Endothelial cell of umbilical vein (primary cell): Measurements from ENCODE around the gene DRC7. TPM values are rescaled to one million over a fixed set of nuclear protein-coding genes. Genes with fewer than 3 reads are reported as not detected.

Source experiments
- BruUV-seq: library from RNA; stranded (reverse); fragments of 400-500 nt; replicated peaks from 2 replicates; lab custom pipeline; 2021; lab: Mats Ljungman, UMichigan
- CTCF ChIA-PET: fragments of 300-600, 350-600 bp; sonication (Branson Sonifier 250); formaldehyde crosslinking; loops from one replicate; lab custom pipeline; 2021; ENCODE audit warnings: antibody characterized with exemption, inconsistent platforms; lab: Charles Lee
- POLR2A ChIA-PET: fragments of 300-600, 350-600 bp; sonication (Branson Sonifier 250); formaldehyde crosslinking; loops from one replicate; lab custom pipeline; 2021; ENCODE audit warnings: antibody characterized with exemption, inconsistent platforms; lab: Charles Lee
- DNase-seq: peaks from one replicate; pipeline ENCODE4 v3.0.0-alpha.2; 2011; ENCODE audit warnings: low read depth, low spot score
- FAIRE-seq: peaks from 2 replicates; lab custom pipeline; 2011; peaks lifted over from hg19 to GRCh38; lab: Jason Lieb, UNC
- H2AFZ ChIP-seq: 2 replicates; pipeline ENCODE4 v1.6.0; 2012; ENCODE audit warnings: low read depth, low read length, control low read depth, inconsistent platforms
- H3K27ac ChIP-seq: 2 replicates; pipeline ENCODE4 v1.5.1; 2011; ENCODE audit warnings: low read depth, mild to moderate bottlenecking, control low read depth, low read length, moderate library complexity; ENCODE audit not compliant: insufficient read depth
- H3K27me3 ChIP-seq, 2 experiments: 2 replicates each; pipeline versions ENCODE4 v1.6.0 to v1.6.1; 2011; ENCODE audit warnings: low read length in 2 of 2, mixed read lengths in 1 of 2; ENCODE audit not compliant: control insufficient read depth in 2 of 2, insufficient read depth in 2 of 2
- H3K36me3 ChIP-seq, 2 experiments: 2 replicates in 1 of 2; 3 replicates in 1 of 2; pipeline ENCODE4 v1.5.1; 2011; ENCODE audit warnings: low read length in 2 of 2, mild to moderate bottlenecking in 1 of 2, moderate library complexity in 1 of 2; ENCODE audit not compliant: control insufficient read depth in 2 of 2, insufficient read depth in 2 of 2; ENCODE audit errors: extremely low read depth in 1 of 2
- H3K4me1 ChIP-seq: 3 replicates; pipeline ENCODE4 v1.5.1; 2011; ENCODE audit warnings: mild to moderate bottlenecking, low read length; ENCODE audit not compliant: control insufficient read depth, insufficient read depth; ENCODE audit errors: extremely low read depth
- H3K4me2 ChIP-seq: 2 replicates; pipeline ENCODE4 v1.6.1; 2011; ENCODE audit warnings: low read length, control low read depth, mixed read lengths; ENCODE audit not compliant: insufficient read depth
- H3K4me3 ChIP-seq, 3 experiments: fragments of 200-600 bp in 1 of 3; sonication (generic), shearing (Covaris generic) in 1 of 3; replicated peaks in 1 of 3; 2 replicates each; pipeline ENCODE4 v1.5.1; 2011 to 2016; ENCODE audit warnings: control low read depth in 3 of 3, low read length in 3 of 3, mild to moderate bottlenecking in 2 of 3, inconsistent platforms in 1 of 3, low read depth in 1 of 3, moderate library complexity in 1 of 3; ENCODE audit not compliant: insufficient read depth in 1 of 3
- H3K79me2 ChIP-seq: 2 replicates; pipeline ENCODE4 v1.6.0; 2012; ENCODE audit warnings: low read length, inconsistent platforms; ENCODE audit not compliant: control insufficient read depth, insufficient read depth
- H3K9ac ChIP-seq: replicated peaks from 2 replicates; pipeline ENCODE3; 2011; ENCODE audit warnings: low read length, control low read depth; ENCODE audit not compliant: insufficient read depth; ENCODE audit errors: extremely low read depth
- H3K9me1 ChIP-seq: replicated peaks from 3 replicates; pipeline ENCODE4 v1.6.0; 2011; ENCODE audit warnings: mild to moderate bottlenecking, low read length; ENCODE audit not compliant: control insufficient read depth, insufficient read depth; ENCODE audit errors: extremely low read depth
- H3K9me3 ChIP-seq: replicated peaks from 2 replicates; pipeline ENCODE4 v1.5.1; 2012; ENCODE audit warnings: low read length, inconsistent platforms; ENCODE audit not compliant: control insufficient read depth, insufficient read depth
- H4K20me1 ChIP-seq: replicated peaks from 2 replicates; pipeline ENCODE3; 2011; ENCODE audit warnings: mild to moderate bottlenecking, low read length; ENCODE audit not compliant: control insufficient read depth, insufficient read depth; ENCODE audit errors: extremely low read depth
- CTCF ChIP-seq, 2 donors: IDR thresholded peaks; 1 replicate in 1 of 2; 2 replicates in 1 of 2; pipeline ENCODE4 v1.5.1; 2011; ENCODE audit warnings: low read length in 2 of 2, mild to moderate bottlenecking in 2 of 2, moderate library complexity in 2 of 2, control low read depth in 1 of 2, inconsistent platforms in 1 of 2, low read depth in 1 of 2; ENCODE audit not compliant: insufficient read depth in 1 of 2; ENCODE audit errors: extremely low read depth in 1 of 2
- FOS ChIP-seq: IDR thresholded peaks from 2 replicates; pipeline ENCODE4 v1.6.1; 2011; ENCODE audit warnings: mild to moderate bottlenecking, low read length, moderate library complexity, borderline replicate concordance; ENCODE audit not compliant: insufficient read depth
- GATA2 ChIP-seq: IDR thresholded peaks from 2 replicates; pipeline ENCODE4 v1.7.0; 2011; ENCODE audit warnings: low read depth, mild to moderate bottlenecking, moderate library complexity, mixed read lengths, low read length; ENCODE audit not compliant: insufficient read length, insufficient read depth
- MAX ChIP-seq: IDR thresholded peaks from 2 replicates; pipeline ENCODE4 v1.6.1; 2011; ENCODE audit not compliant: insufficient read depth, insufficient read length
- MYC ChIP-seq: IDR thresholded peaks from one replicate; pipeline ENCODE4 v1.6.1; 2011; ENCODE audit warnings: mild to moderate bottlenecking, low read depth, low read length
- POLR2A ChIP-seq: IDR thresholded peaks from 2 replicates; pipeline ENCODE4 v1.6.1; 2012; ENCODE audit warnings: low read depth, mild to moderate bottlenecking, control low read depth, low read length
- POLR2AphosphoS5 ChIP-seq: IDR thresholded peaks from 2 replicates; pipeline ENCODE4 v1.6.1; 2012; ENCODE audit warnings: low read depth, mild to moderate bottlenecking, control low read depth, low read length, moderate library complexity; ENCODE audit not compliant: insufficient read depth
- dilution Hi-C: fragments of 300-500 bp; cut with MboI; formaldehyde crosslinking; loops from one replicate; pipeline ENCODE4 v1.15.0; 2019; ENCODE audit warnings: low sequenced_read_pairs; ENCODE audit not compliant: extremely low pct_ligation_motif_present
- intact Hi-C: fragments of 100-400 bp; cut with micrococcal nuclease; formaldehyde crosslinking; loops from one replicate; pipeline ENCODE4 v1.10.0; 2022
- polyA plus RNA-seq, 4 experiments: library from polyadenylated mRNA; depleted of rRNA in 3 of 4; stranded (reverse) in 3 of 4; unstranded in 1 of 4; fragments of >200 nt; gene quantifications; 2 replicates each; pipeline versions ENCODE4 v1.2.1 to v1.2.3, GENCODE V29; 2011 to 2012; ENCODE audit warnings: missing spikeins in 1 of 4
- total RNA-seq: library from RNA; stranded (reverse); gene quantifications from 2 replicates; pipeline ENCODE4 v1.2.3, GENCODE V29; 2021

Gene DRC7
- total and polyA plus RNA-seq, 2 donors (not counting 3 experiments of a cell fraction or from before 2014, with no cell fraction given): 0.13 to 0.77 TPM

GRCh38 chr16:57709663-57710062 is 15.1 kb downstream of the DRC7 start:
- Histone ChIP-seq H3K9me1 (no peaks in the 10 kb centered on the region), H2AFZ (no peak overlapping the region), H3K4me2 (no peak overlapping the region), H3K79me2 (no peaks in the 10 kb centered on the region), H3K9me3 (no peaks in the 10 kb centered on the region), H3K4me1 (no peaks in the 10 kb centered on the region), H4K20me1 (no peaks in the 10 kb centered on the region), H3K9ac (no peak overlapping the region), H3K27me3 (peaks cover 14 to 34% of the 10 kb centered on the region in 2 experiments), H3K36me3 (no peaks in the 10 kb centered on the region), H3K27ac (no peak overlapping the region), H3K4me3 (no peak overlapping the region)
- TF ChIP-seq MAX (no peak), FOS (no peak), POLR2A (no peak), GATA2 (no peak), CTCF (IDR thresholded peaks at IDR 0.05; ENCODE audit: extremely low read depth in 1 of 2, insufficient read depth in 1 of 2, low read depth in 1 of 2, low read length in 2 of 2) (no peak), POLR2AphosphoS5 (no peak), MYC (no peak)
- ChIA-PET POLR2A (no interaction called here), CTCF (interaction anchor here (0.9 to 1.0 kb wide), 2 partner anchors 10 to 13 kb away, joined by 3 read pairs; no protein-coding TSS in a partner anchor)
- intact Hi-C loops: no loop called here
- BruUV-seq: no TSS peak
- FAIRE-seq: no peak
- no peak for DNase-seq
- dilution Hi-C loops: no loop called here
